Common myeloid progenitor, CD34-positive (primary cell): ENCODE results near the gene FAM228B.

Experiments used
- CTCF ChIA-PET: fragments of 350-600 bp; sonication (Branson Sonifier 250); formaldehyde crosslinking; loops from one replicate; lab custom pipeline; 2021; ENCODE audit warnings: antibody characterized with exemption; lab: Charles Lee
- POLR2A ChIA-PET: fragments of 350-600 bp; sonication (Branson Sonifier 250); formaldehyde crosslinking; loops from one replicate; lab custom pipeline; 2021; ENCODE audit warnings: antibody characterized with exemption; lab: Charles Lee
- DNase-seq, 3 donors: peaks; one replicate each; pipeline versions ENCODE4 v3.0.0 to v3.0.0-alpha.2; 2013
- H3K27ac ChIP-seq, 2 experiments: 1 replicate in 1 of 2; 2 replicates in 1 of 2; pipeline ENCODE4 v1.7.0; 2013; ENCODE audit warnings: inconsistent platforms in 2 of 2, low read length in 2 of 2, mild to moderate bottlenecking in 2 of 2, low read depth in 1 of 2, moderate library complexity in 1 of 2; ENCODE audit not compliant: severe bottlenecking in 2 of 2, insufficient read depth in 1 of 2, poor library complexity in 1 of 2
- H3K27me3 ChIP-seq, 5 experiments: replicated peaks in 2 of 5; 1 replicate in 3 of 5; 2 replicates in 2 of 5; pipeline versions ENCODE4 v1.6.1 to v1.7.0; 2013; ENCODE audit warnings: low read length in 4 of 5, mild to moderate bottlenecking in 2 of 5, moderate library complexity in 2 of 5, inconsistent platforms in 1 of 5; ENCODE audit not compliant: insufficient read depth in 5 of 5, control insufficient read depth in 4 of 5
- H3K36me3 ChIP-seq, 4 experiments: 1 replicate in 2 of 4; 2 replicates in 2 of 4; pipeline versions ENCODE4 v1.6.1 to v1.7.0; 2013; ENCODE audit warnings: low read length in 3 of 4, control low read depth in 1 of 4, mild to moderate bottlenecking in 1 of 4; ENCODE audit not compliant: control insufficient read depth in 4 of 4, insufficient read depth in 4 of 4
- H3K4me1 ChIP-seq, 4 experiments: 1 replicate in 3 of 4; 2 replicates in 1 of 4; pipeline versions ENCODE4 v1.6.1 to v1.7.1; 2013; ENCODE audit warnings: low read length in 3 of 4, mild to moderate bottlenecking in 3 of 4, control low read depth in 1 of 4, inconsistent platforms in 1 of 4, moderate library complexity in 1 of 4; ENCODE audit not compliant: control insufficient read depth in 4 of 4, insufficient read depth in 4 of 4; ENCODE audit errors: control extremely low read depth in 1 of 4
- H3K4me3 ChIP-seq, 7 experiments: 1 replicate in 4 of 7; 2 replicates in 3 of 7; pipeline versions ENCODE4 v1.5.1 to v1.7.0; 2013; ENCODE audit warnings: mild to moderate bottlenecking in 7 of 7, low read length in 6 of 7, moderate library complexity in 6 of 7, inconsistent platforms in 2 of 7, low read depth in 2 of 7, control low read depth in 1 of 7; ENCODE audit not compliant: insufficient read depth in 4 of 7, control insufficient read depth in 1 of 7; ENCODE audit errors: extremely low read depth in 1 of 7
- H3K9me3 ChIP-seq, 5 experiments: 1 replicate in 4 of 5; 2 replicates in 1 of 5; pipeline versions ENCODE4 v1.6.1 to v1.7.1; 2013; ENCODE audit warnings: low read length in 4 of 5, mild to moderate bottlenecking in 2 of 5, inconsistent platforms in 1 of 5, low read depth in 1 of 5, moderate library complexity in 1 of 5; ENCODE audit not compliant: control insufficient read depth in 4 of 5, insufficient read depth in 2 of 5; ENCODE audit errors: control extremely low read depth in 1 of 5
- WGBS: methylation state at CpG from one replicate; pipeline ENCODE4 v1.1.5; 2013; ENCODE audit not compliant: insufficient coverage; 5-methylcytosine and 5-hydroxymethylcytosine counted together

The FAM228B gene

GRCh38 chr2:24101992-24102391, 21.3 kb upstream of the FAM228B start:
- H3K36me3 ChIP-seq: peaks cover 8 to 20% (median 11%) of the 10 kb centered on the region in 4 experiments
- no CpG with 5 or more reads among the region's 2 CpGs for WGBS
- H3K4me3 ChIP-seq: no peak overlapping the region
- ChIA-PET POLR2A (no interaction called here), CTCF (interaction anchor here (0.8 to 1.2 kb wide), 2 partner anchors 9 to 17 kb away, joined by 3 read pairs; partner anchors contain the start of gene TP53I3)
- H3K27ac ChIP-seq: no peak overlapping the region
- H3K9me3 ChIP-seq: peaks cover 2 to 23% (median 4%) of the 10 kb centered on the region in 5 experiments
- DNase-seq: no peak
- no peaks in the 10 kb centered on the region for H3K4me1 ChIP-seq
- no peaks in the 10 kb centered on the region for H3K27me3 ChIP-seq

GRCh38 chr2:24102677-24103076, 20.6 kb upstream of the FAM228B start:
- H3K27ac ChIP-seq: no peak overlapping the region
- CTCF ChIA-PET: interaction anchor here (1.2 kb wide), 1 partner anchor 18 kb away, joined by 3 read pairs; the partner anchor contains the start of gene TP53I3
- no CpG with 5 or more reads among the region's 1 CpG for WGBS
- H3K4me1 ChIP-seq: no peaks in the 10 kb centered on the region
- H3K9me3 ChIP-seq: peaks cover 2 to 27% (median 4%) of the 10 kb centered on the region in 5 experiments
- POLR2A ChIA-PET: no interaction called here
- DNase-seq: no peak
- peaks cover 8 to 20% (median 11%) of the 10 kb centered on the region in 4 experiments for H3K36me3 ChIP-seq
- H3K27me3 ChIP-seq: no peaks in the 10 kb centered on the region
- no peak overlapping the region for H3K4me3 ChIP-seq

GRCh38 chr2:24104110-24104650, 19.1 kb upstream of the FAM228B start:
- no peak overlapping the region for H3K4me3 ChIP-seq
- peaks cover 8 to 20% (median 11%) of the 10 kb centered on the region in 4 experiments for H3K36me3 ChIP-seq
- H3K27ac ChIP-seq: no peak overlapping the region
- peaks cover 2 to 29% (median 4%) of the 10 kb centered on the region in 5 experiments for H3K9me3 ChIP-seq
- ChIA-PET CTCF (interaction anchor here (1.0 kb wide), 1 partner anchor 20 kb away, joined by 3 read pairs; the partner anchor contains the start of gene TP53I3), POLR2A (no interaction called here)
- WGBS: 100% methylated on average over 8 of the region's 8 CpGs
- no peak for DNase-seq
- H3K4me1 ChIP-seq: no peaks in the 10 kb centered on the region
- H3K27me3 ChIP-seq: no peaks in the 10 kb centered on the region

- Histone ChIP-seq H3K4me3 (no peak overlapping the region), H3K36me3 (peaks cover 8 to 20% (median 11%) of the 10 kb centered on the region in 4 experiments), H3K27me3 (no peaks in the 10 kb centered on the region), H3K27ac (no peak overlapping the region), H3K9me3 (peaks cover 2 to 32% (median 4%) of the 10 kb centered on the region in 5 experiments), H3K4me1 (no peaks in the 10 kb centered on the region)
- WGBS: 95% methylated on average over 4 of the region's 4 CpGs
- ChIA-PET POLR2A (no interaction called here), CTCF (no interaction called here)
- no peak for DNase-seq
Observed at GRCh38 chr2:24104906-24105305, 18.4 kb upstream of the FAM228B start.

GRCh38 chr2:24105816-24106215, 17.5 kb upstream of the FAM228B start:
- no peak overlapping the region for H3K4me3 ChIP-seq
- H3K36me3 ChIP-seq: peaks cover 8 to 20% (median 11%) of the 10 kb centered on the region in 4 experiments
- H3K27me3 ChIP-seq: no peaks in the 10 kb centered on the region
- POLR2A ChIA-PET: no interaction called here
- no peak overlapping the region for H3K27ac ChIP-seq
- CTCF ChIA-PET: no interaction called here
- no peaks in the 10 kb centered on the region for H3K4me1 ChIP-seq
- no peak for DNase-seq
- H3K9me3 ChIP-seq: peaks cover 2 to 32% (median 4%) of the 10 kb centered on the region in 5 experiments
- WGBS: 0% methylated on average over 1 of the region's 2 CpGs

- CTCF ChIA-PET: interaction anchor here (1.4 kb wide), 1 partner anchor 24 kb away, joined by 4 read pairs; no protein-coding TSS in a partner anchor
- Histone ChIP-seq H3K9me3 (peaks cover 2 to 32% (median 4%) of the 10 kb centered on the region in 5 experiments), H3K27me3 (no peaks in the 10 kb centered on the region), H3K27ac (no peak overlapping the region), H3K4me1 (no peaks in the 10 kb centered on the region), H3K4me3 (no peak overlapping the region), H3K36me3 (peaks cover 8 to 20% (median 11%) of the 10 kb centered on the region in 4 experiments)
- no peak for DNase-seq
- POLR2A ChIA-PET: no interaction called here
Observed at GRCh38 chr2:24106786-24107185, 16.5 kb upstream of the FAM228B start.

GRCh38 chr2:24107336-24107735, 15.9 kb upstream of the FAM228B start:
- Histone ChIP-seq H3K4me3 (no peak overlapping the region), H3K36me3 (peaks cover 8 to 18% (median 11%) of the 10 kb centered on the region in 4 experiments), H3K27me3 (no peaks in the 10 kb centered on the region), H3K4me1 (no peaks in the 10 kb centered on the region), H3K9me3 (peaks cover 2 to 32% (median 4%) of the 10 kb centered on the region in 5 experiments), H3K27ac (no peak overlapping the region)
- no peak for DNase-seq
- ChIA-PET CTCF (interaction anchor here (1.4 kb wide), 1 partner anchor 25 kb away, joined by 4 read pairs; no protein-coding TSS in a partner anchor), POLR2A (no interaction called here)
- no CpG with 5 or more reads among the region's 1 CpG for WGBS
